ENCODE measurements around the gene EPHB6.

Gene EPHB6

DNA sequence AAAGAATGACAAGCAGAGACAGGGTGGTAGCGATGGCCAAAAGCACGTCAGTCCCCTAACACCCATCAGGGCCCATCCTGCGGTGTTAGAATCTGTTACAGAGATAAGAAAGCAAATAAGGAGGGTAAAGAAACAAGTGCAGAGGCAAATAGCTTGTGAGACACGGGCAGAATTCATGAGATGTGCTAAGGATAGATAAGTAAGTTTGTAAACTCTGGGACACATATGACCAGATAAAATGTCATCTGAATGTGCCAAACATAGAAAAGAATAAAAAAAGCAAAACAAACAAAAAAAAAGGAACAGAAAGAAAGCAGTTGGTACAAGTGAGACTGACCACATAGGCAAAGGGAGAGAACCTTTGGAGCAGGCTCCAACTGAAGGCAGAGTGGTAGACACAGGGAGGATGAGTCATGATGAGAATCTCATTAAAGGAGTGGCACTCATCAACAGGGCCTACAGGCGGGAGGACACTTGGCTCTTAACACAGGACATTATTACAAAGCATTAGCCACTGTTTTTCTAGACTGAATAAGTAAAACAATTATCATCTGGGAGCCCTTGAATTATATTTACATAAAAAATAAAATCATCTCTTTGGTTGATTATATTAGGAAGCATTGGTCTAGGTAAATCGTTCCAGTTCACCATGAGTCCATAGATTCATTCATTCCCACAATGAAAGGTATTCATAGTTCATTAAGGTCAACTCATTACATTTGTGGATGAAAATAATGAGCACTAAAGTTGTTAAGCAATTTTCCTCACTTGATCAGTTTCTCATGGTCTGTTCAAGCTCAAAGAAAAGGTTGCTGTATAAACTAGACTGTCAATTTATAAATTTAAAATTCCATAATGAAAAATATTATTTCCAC, 21.5 kb upstream of the EPHB6 start:
- DNase-seq, result no peak

DNA sequence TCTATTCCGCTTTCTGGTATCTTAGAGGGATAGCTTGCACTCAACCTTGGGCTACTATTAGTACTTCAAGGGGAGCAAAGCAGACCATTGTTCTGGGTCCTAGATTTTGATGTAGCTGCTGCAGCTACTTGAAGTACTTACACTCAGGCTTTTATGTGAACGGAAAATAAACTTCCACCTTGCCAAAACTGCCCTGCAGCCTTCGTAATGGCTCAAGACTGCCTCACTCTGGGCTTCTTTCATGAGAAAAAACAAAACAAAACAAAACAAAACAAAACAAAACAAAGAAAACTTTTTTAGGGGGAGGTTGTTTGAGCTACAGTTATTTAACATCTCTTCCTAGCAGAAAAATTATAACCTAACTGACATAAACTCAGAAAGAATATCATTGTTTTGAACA, 19.4 kb upstream of the EPHB6 start:
- DNase-seq, result no peak

DNA sequence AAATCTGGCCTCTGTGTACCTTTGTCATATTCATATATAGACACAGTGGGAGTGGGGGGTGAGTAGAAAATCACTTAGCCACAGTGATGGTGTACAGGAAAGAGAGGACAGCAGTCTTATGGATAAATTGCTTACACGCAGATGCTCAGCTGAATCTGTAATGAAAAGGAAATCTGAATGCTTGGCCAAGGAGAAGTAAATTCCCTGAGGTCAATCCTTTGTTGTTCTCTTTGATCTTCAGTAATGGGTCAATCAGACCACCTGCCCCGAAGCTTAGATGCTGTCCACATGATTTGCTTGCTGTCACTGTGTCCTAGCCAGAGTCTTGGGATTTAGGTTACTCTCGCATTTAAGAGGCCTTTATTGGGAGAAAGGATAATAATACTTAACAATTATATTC, 18.4 kb upstream of the EPHB6 start:
- DNase-seq, result no peak

DNA sequence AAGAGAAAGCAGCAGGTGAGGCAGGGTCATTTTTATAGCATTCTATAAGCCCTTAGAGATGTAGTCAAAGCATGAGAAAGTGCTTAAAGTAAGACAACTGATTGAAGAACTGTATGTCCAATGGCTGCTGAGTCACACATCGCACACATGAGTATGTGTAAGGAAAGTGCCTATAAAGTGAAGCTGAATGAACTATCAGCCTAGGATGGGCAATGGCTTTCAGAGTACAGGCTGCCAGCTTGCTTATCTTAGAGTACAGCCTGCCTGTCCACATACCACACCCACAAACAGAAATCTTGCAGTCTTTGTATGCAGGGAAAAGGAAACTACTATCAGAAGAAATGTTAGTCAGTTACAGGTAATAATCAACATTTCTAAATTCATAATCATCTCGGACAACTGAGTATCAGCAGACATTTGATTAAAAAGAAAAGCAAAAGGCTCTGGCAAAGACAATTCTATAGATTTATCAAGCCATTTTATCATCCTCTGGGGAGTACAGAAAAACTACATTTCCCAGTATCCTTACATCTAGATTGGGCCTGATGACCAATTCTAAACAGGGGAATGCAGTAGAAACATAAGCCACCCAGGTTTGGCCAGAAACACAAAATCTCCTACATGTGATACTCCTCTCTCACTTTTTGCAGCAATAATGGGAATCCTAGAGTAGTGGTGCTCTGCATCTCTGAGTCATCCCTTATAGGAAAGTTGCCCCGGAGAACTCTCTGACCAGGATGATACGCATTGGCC, 16.2 kb upstream of the EPHB6 start:
- DNase-seq, result no peak

DNA sequence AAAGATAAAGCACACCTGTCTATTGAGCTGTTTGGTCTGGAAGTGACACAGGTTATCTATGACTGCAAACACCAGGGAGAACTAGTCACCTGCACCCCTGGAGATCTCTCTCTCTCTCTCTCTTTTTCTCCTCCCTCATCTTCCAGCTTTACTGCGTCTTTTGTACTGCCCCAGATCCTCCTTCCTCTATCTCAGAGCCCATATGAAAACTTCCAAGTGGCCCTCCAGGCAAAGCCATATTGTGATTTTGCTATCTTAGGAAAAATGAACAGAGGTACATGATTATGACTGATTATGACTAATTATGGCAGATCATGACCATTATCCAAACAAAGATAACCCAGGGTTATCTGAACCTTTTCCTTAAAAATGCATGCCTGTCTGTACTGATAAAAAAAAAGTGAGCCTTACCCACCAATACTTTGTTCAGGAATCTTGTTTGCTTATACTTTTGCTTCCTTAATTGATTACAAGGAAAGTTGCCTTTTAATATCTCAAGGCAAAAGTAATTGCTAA, 12.6 kb upstream of the EPHB6 start:
- no peak for DNase-seq

DNA sequence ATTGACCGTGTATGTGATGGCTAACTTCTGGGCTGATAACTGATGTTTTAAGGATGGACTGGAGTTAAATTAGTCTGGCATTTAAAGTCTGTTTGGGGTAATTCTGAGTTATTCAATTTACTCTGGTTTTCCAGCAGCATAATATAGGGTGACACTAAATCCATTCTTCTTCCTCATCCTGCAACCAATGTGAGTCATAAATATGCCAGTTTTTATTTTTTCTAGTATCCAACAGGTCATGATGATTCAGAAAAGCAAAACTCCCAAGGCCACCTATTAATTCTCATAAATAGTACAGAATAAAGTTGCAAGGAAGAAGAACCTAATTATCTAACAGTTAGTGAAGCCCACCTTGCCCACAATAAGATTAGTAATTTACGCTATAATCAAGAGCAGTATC, 7.5 kb upstream of the EPHB6 start:
- DNase-seq, result no peak

DNA sequence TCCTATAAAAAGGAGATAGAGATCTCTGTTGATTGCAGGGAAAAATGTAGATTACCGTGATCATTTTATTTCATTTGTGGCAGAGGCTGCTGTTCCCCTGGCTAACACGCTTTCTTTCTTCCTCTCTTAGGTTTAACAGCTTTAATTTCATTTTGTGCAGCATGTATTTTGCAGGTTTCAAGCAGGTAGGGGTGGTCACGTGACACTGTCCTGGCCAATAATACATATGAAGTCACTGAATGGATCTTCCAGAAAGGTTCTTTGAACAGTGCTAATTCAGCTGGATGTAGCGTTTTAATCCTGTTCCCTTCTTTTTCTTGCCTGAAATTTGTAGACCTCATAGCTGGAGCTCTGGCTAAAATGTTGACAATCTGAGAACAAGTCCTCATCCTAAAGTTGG, 3.6 kb upstream of the EPHB6 start:
- DNase-seq, result no peak

DNA sequence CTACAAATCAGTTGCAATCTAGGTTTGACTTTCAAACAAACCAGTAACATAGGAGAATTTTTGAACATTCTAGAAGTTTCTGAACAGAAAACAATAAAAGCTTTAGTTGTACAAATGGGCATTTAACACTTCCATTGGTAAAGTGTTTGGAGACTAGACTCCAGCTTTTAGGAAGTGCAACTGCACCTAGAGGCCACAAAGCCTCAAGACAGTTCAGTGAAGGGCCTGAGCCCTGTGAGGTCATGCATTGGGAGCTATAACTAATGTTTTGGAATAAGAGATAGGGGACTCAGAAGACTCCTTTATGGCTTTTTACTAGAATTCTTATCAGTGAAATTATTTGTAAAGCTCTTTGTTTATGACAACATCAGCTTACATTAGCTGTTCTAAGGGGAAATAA, 3.0 kb upstream of the EPHB6 start:
- no peak for DNase-seq

DNA sequence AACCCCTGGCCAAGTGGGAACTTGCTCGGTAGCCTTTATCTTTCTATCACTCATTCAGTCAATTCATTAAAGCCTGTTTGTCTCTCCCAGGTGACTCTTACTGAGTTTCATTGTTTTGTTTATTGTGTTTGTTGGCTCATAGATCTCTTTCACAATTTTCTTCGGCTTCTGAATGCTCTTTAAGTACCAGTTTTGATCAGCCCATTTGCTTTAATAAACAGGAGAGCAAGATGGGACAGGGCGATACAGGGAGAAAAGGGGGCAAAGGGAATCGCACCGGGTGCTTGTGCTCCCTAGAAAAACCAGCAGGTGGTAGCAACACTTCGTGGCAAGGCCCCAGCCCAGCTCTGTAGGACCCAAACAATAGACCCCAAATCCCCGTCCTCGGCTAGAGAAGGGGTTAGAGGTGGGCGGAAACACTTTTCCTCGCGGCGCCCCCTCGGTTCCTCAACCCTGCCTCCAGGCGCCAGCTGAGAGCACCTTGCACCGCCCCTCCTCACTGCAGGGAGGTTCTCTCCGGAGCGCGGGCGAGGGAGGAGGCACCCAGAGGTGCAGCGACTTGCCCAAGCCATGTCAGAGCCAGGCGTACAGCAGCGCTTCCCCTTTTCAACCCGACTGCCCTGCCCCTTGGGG, 1.0 kb upstream of the EPHB6 start:
- DNase-seq, result no peak

DNA sequence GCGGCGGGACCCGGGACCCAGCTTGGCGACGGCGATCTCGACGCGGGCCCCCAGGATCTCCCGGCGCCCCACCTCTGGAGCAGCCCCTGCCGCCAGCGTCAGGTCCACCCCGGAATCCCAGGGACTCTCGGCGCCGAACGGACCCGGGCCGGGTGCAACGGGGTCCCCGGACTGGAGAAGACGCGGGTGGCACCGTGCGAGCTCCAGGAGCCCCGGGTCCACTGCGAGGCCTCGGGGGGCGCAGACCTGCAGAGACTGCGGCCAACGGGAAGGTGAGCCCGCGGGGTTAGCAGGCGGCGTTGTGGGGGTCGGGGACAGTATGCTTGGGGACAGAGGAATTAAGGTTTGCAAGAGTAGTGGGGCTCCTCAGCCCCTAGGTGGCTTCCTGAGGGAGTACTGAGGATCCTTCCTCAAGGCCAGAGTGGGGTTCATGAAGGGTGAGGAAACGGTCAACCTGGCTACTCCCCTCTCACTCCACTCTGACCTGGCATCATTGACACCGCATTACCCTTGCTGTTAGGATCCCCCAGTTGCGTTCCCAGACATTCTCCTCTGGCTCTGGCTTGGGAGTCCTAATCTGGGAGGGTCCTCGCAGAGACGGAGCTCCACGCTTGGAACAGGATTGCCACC, 353 bp downstream of the EPHB6 start:
- DNase-seq, result no peak

DNA sequence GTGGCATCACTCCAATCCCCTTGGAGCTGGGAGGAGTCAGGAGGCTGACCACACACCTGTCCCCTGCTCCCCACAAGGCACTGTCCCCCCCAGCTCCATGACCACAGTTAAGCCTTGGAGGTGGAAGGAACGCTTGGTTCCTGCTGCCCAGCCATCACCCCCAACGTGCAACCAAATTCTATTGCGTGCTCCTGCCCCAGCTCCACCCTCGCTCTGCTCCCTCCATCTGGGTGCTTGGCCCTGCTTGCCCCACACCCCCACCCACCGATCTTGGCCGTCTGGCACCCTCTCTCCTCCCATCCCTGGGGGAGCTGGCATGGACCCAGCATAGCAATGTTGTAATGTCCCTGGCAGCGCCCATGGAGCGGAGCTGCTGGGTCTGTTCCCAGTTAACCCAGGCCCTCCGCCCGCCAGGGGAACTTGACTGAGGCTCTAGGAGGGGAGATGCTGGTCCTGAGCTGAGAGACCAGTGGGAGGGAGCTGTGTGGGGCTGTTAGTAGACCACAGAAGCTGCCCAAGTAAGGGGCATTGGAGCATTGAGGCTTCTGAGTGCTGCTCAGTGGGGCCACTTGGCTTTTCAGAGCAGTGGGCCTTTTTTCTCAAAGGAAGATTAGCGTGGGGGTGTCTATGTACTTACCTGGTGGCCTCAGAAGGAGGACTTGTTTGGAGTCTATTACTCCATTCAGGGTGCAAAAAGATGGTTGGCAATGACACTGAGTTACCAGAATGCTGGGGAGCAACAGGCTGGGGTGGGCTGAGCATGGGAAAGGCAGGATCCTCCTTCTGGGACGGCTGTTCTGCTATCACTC, 1.1 kb downstream of the EPHB6 start:
- no peak for DNase-seq

DNA sequence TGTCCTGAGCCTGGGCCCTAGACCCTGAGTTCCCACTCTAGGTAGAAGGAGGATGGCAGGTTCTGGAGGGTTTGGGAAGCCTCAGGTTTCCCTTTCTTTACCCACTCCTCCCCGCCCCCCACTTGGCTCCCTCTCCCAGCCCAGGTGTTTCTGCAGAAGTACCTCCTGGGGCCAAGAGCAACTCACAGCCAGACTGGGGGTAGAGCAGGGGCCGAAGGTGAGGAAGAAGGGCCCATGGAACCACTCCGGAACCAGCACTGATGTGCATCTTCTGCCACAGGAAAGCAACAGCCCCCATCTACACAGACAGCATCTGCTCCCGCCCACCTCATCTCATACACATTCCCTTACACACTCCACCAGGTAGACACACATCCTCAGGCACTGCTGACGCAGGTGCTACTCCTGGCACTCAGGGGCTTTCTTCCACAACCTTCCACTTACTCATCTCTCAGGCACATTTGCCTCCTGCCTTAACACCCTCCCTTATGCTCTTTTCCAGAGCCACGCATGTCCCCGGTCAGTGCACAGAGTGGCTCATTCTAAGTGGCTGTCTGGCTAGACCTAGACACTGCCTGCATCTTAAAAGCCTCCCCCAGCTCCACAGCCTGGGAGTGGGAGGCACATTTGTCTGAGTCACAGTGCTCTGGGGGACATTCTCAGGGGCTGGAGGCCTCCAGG, 1.8 kb downstream of the EPHB6 start:
- DNase-seq, result no peak

DNA sequence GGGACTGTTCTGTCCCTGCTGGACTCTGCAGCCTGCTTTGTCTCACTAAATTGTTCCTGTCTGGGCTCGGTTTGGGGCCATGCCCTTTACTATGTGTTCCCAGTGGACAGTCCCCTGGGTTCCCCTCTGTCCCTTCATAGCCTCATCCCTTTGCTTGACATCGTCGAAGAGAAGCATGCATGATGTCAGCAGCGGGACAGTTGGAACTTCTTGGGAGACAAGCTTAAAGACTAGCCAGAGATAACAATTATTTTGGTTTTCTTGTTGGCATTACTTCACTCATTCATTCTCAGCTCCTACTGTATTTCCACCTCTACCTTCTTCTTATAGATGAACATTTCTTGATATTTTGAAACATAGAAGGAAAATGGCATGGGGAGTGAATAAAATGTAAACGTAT, 2.7 kb downstream of the EPHB6 start:
- DNase-seq, result no peak

DNA sequence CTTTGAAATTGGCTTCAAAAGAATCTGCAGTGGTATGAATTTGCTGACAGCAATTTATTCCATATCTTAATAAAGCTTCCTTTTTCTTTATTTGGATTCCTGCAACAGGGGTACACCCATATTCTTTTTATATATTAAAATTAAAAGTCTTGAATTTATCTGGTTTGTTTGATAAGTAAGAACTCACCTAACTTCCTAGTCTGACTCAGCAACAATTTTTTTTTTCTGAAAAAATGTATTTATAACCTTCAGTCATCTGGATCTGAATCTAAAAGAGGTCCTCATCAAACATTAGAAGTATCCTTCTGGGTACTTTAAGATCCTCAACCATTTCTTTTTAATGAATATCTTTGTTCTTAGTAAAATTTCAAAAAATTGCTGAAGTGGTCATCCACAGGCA, 4.5 kb downstream of the EPHB6 start:
- DNase-seq, result no peak

DNA sequence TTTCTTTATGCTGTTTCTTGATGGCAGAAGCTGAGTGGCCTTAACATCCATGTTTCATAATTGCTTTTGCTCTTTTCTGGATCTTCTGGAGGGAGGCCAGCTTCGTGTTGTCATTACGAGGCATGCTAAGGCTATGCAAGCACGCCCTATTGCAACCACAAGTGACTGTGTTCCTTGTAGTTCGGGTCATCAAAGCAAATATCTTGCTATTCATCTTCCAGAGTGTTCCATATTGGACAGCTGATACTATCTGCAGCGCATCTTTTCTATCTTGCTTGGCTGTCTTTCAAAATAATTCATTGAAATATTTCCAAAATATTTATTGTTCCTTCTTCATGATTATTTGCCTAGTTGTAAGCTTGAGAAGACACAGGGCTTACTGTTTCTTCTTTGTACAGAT, 5.0 kb downstream of the EPHB6 start:
- no peak for DNase-seq

DNA sequence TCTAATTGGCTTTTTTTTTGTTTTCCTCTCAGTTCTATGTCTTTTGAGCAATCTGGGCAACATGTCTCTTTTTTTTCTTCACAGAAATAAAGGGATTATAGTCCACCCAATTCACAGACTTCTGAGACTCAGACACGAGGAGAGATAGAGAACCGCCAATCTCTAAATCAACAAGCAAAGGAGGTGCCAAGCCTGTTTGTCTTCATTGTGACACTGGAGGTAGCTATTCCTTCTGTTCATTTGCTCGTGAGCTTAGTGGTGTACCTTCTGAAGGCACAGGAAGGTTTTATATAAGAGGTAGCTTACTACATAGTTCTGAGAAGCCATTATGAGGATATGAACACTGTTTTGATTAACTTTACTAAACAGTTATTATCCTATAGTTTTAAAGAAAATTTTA, 6.1 kb downstream of the EPHB6 start:
- no peak for DNase-seq

DNA sequence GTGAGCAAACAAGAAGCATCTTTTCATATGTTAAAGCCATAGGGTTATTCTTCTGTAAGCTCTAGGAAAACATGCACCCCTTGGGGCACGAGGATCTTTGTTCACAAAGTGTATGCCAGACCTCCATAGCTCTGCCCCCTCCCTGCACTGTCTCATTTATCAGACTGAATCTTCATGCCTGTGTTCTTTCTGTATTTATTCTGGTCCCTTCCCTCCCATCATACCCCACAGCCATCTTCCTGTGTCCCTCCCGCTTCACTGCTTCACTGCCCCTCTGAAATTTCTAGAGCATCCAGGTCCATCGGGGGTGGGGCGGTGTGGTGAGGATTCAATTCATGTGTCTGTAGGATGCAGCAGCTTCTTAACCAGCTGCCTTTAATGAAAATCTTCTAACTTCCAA, 7.5 kb downstream of the EPHB6 start:
- no peak for DNase-seq

DNA sequence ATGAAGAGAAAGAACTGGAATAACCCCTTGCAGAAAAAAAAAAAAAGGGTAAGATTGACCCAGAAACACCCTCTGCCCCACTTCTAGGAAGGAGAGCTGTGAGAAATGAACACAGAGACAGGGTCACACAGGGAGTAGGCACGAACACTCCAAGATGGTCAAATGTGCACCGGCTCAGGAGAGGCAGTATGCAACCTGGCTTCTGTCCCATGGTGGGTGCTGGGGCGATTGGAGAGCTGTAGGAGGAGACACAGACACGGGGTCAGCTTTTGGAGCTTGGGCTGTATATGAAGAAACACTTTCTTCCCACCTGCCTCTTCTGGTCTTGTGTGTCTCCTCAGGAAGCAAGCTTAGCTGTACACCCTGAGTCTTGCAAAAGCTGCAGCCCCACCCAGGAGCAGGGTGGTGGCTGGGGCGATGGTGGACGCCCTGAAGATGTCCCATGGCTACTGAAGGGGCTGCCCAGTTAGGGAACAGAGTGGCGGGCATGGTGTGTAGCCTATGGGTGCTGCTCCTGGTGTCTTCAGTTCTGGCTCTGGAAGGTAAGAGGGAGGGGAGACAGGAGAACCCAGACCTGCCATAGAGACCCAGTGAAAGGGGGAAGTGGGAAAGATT, 8.0 kb downstream of the EPHB6 start:
- DNase-seq, result no peak

DNA sequence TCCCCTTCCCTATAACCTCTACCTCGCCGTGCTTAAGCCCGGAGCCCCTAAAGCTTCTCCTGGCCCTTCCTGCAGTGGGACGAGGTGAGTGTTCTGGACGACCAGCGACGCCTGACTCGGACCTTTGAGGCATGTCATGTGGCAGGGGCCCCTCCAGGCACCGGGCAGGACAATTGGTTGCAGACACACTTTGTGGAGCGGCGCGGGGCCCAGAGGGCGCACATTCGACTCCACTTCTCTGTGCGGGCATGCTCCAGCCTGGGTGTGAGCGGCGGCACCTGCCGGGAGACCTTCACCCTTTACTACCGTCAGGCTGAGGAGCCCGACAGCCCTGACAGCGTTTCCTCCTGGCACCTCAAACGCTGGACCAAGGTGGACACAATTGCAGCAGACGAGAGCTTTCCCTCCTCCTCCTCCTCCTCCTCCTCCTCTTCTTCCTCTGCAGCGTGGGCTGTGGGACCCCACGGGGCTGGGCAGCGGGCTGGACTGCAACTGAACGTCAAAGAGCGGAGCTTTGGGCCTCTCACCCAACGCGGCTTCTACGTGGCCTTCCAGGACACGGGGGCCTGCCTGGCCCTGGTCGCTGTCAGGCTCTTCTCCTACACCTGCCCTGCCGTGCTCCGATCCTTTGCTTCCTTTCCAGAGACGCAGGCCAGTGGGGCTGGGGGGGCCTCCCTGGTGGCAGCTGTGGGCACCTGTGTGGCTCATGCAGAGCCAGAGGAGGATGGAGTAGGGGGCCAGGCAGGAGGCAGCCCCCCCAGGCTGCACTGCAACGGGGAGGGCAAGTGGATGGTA, 9.2 kb downstream of the EPHB6 start:
- no peak for DNase-seq

DNA sequence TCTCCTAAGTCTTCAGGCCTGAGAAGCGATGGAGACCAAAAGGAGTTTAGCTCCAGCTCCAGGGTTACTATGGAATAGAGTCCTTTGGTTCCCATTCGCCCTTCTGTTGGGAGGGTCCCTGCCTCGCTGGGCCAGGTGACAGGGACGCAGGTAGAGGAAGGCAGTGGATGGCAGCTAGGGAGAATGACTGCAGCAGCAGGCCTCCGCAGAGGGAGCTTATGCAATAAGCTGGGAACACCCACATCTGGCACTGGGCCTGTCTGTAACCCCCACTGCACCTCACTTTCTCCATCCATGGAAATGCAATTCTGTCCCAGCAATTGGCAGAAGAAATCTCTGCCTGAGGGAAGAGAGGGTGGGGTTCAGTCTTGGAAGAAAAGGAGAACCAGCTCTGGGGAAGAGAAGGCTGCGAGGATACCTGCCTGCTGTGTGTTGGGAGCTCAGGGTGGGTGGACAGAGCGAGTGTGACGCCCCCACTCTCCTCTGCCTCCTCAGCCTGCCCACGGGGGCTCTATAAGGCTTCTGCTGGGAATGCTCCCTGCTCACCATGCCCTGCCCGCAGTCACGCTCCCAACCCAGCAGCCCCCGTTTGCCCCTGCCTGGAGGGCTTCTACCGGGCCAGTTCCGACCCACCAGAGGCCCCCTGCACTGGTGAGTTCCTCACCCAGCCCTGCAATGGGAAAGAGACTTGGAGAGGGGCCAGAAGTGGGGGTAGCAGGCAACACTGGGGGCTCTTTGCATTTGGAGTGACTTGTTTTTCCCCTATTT, 10.3 kb downstream of the EPHB6 start:
- no peak for DNase-seq
